ENCODE measurements around the gene TRIM9. TPM values are rescaled to one million over a fixed set of nuclear protein-coding genes. Genes with fewer than 3 reads are reported as not detected.

Gene TRIM9
- total RNA-seq = 1.5 TPM
- long read RNA-seq, partial matches to known transcripts = 1 of 1 reads
- long read RNA-seq, other reads (novel, unspliced or antisense) = 0 of 1 reads

DNA sequence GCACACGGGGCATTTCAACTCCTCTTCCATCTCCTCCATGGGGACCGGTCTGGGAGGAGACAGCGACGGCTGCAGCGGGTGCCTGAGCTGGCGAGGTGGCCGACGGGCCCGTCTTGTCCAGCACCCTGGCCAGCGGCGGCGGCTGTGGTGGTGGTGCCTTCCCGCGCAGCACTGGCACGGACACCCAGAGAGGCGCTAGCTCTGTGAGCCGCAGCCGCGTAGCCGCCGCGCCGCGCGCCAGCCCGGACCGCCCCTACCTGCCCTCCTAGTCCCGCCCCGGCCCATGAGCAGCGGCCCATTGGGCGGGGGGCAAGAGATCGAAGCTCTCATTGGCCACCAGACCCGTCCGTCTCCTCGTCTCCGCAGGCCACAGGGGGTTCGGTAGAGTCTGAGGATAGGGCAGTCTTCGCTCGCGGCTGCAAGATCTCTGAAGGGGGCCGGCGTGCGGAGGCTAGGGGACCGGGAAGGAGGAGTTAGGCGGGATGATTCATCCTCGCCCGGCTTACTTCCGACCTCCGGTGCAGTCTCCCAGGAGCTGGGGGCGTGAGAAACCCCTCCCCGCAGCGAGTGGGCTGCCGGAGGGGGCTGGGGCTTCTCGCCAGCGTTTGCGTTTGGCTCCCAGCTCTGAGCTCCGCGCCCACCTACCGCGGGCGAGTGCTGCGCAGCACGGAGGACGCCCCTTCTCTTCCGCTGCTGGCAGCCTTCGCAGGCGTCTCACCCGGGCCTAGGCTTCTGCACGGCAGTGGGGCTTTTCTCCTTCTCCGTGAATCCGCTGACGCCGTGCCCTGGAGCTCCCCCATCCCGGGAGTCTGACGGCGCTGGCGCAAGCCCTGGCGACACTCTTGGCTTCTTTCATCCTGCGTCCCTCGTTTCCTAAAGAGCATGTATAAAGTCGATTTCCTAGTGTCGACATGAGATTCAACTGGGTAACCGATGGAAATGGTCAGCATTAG lies at the start of gene TRIM9:
TSS of gene TRIM9 (minus strand) at position 205 of the 953 bp plus-strand sequence. CDS start at position 39, 166 bp downstream.
- intact Hi-C loops (cut with DNase I) = loop anchor here (10.0 kb wide), 1 partner anchor 140 kb away; no protein-coding TSS in a partner anchor
- peak; percentile 97 for DNase-seq (ENCODE audit: low spot score)

GRCh38 chr14:51140856-51141255 lies 46.0 kb upstream of the TRIM9 start:
- intact Hi-C loops (cut with DNase I) = no loop called here
- no peak for DNase-seq (ENCODE audit: low spot score)

- DNase-seq (ENCODE audit: low spot score) = no peak
- intact Hi-C loops (cut with DNase I) = no loop called here
These were observed 45.4 kb upstream of the TRIM9 start for GRCh38 chr14:51140338-51140737.

DNA sequence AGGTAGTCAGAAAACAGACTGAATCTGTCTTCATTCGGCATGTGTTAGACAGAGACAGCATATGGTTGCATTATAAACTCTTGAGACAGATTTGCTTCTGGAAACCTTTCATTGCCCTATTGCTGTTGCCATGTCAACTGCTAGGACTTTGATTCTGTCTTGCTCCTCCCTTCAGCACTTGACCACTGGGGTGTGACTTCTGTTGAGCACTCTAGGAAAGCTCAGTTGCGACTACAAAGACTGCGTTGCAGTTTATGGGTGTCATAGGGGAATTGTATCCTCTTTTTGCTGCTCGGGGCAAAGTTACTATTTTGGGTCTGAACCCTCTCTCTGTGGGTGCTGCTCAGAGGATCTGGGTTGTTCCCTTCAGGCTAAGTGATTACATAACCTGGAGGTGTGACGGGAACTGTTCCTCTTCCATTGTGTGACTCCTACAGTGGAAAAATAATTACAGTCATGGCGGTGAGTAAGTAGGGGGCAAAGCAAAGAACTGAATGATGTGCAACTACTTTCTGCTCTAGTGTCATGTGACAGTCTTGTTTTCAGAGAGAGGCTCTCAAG lies 44.3 kb upstream of the TRIM9 start:
- DNase-seq (ENCODE audit: low spot score) = no peak
- intact Hi-C loops (cut with DNase I) = no loop called here

- intact Hi-C loops (cut with DNase I) = no loop called here
- DNase-seq (ENCODE audit: low spot score) = no peak
These were observed 43.6 kb upstream of the TRIM9 start for GRCh38 chr14:51138404-51139103.

GRCh38 chr14:51131516-51131915 lies 36.6 kb upstream of the TRIM9 start:
- no peak for DNase-seq (ENCODE audit: low spot score)
- intact Hi-C loops (cut with DNase I) = no loop called here

- DNase-seq (ENCODE audit: low spot score) = no peak
These were observed 34.2 kb upstream of the TRIM9 start for GRCh38 chr14:51129130-51129529.

GRCh38 chr14:51124029-51124428 lies 29.1 kb upstream of the TRIM9 start:
- intact Hi-C loops (cut with DNase I) = no loop called here
- no peak for DNase-seq (ENCODE audit: low spot score)

More at GRCh38 chr14:51129130-51129529, 34.2 kb upstream of the TRIM9 start:
- intact Hi-C loops (cut with DNase I) = no loop called here

DNA sequence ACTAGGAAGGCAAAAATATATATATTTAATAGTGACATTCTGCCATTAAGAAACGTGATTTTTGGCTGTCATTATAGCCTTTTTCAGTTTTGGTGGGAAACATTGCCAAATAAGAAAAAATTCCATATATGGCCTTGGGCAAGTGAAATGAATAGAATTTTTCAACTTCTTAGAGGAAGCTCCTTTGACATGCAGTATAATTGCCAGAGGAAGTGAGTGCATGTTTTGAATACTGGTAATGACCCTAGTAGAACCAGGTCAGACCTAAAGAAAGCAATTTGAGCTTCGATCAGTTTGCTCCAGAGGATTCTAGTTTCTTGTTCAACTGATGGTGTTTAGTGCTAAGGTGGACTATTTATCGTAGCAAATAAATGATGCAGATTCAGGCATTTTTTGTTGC lies 26.2 kb upstream of the TRIM9 start:
- no peak for DNase-seq (ENCODE audit: low spot score)
- intact Hi-C loops (cut with DNase I) = no loop called here

- intact Hi-C loops (cut with DNase I) = no loop called here
- no peak for DNase-seq (ENCODE audit: low spot score)
These were observed 24.6 kb upstream of the TRIM9 start for GRCh38 chr14:51119411-51120051.

DNA sequence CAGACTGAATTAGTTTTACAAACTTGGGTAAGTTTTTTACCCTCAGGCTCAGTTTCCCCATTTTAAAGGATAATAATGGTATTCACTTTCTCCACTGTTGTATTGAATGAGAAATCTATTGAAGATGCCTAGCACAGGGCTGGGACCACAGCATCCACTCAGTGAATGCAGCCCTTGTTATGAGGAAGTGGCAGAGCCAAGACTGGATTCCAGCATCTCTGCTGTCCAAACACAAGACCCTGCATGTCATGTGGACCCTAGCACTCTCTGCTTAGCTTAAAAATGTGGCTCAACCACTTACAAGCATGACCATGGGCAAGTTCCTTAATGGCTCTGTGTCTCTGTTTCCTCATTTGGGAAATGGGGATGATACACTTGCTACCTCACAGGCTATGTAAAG lies 24.1 kb upstream of the TRIM9 start:
- DNase-seq (ENCODE audit: low spot score) = no peak
- intact Hi-C loops (cut with DNase I) = no loop called here

- DNase-seq (ENCODE audit: low spot score) = no peak
- intact Hi-C loops (cut with DNase I) = no loop called here
These were observed 22.7 kb upstream of the TRIM9 start for GRCh38 chr14:51117593-51117992.

GRCh38 chr14:51116682-51117081 lies 21.8 kb upstream of the TRIM9 start:
- no peak for DNase-seq (ENCODE audit: low spot score)
- intact Hi-C loops (cut with DNase I) = no loop called here

GRCh38 chr14:51109651-51110050 lies 14.7 kb upstream of the TRIM9 start:
- intact Hi-C loops (cut with DNase I) = no loop called here
- DNase-seq (ENCODE audit: low spot score) = no peak

- no peak for DNase-seq (ENCODE audit: low spot score)
- intact Hi-C loops (cut with DNase I) = no loop called here
These were observed 12.9 kb upstream of the TRIM9 start for GRCh38 chr14:51107801-51108200.

DNA sequence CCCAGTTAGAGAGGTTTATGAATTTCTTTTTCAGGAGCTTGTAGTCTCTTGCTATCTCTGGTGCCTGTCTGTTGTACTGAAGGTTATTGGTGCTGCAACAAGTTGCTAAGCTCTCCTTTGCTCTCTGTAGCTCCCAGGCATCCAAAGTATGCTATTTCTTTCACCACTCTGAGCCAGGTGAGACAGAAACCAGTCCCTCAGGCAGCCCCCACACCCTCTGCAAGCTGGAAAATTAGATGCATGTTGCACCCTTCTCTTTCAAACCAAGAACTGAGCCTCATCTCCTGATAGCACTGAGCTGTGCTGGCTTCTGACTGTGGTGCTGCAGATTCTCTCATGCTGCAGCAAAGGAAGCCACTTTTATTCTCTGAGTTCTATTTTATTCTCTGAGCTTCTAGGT lies 9.6 kb upstream of the TRIM9 start:
- intact Hi-C loops (cut with DNase I) = no loop called here
- no peak for DNase-seq (ENCODE audit: low spot score)

DNA sequence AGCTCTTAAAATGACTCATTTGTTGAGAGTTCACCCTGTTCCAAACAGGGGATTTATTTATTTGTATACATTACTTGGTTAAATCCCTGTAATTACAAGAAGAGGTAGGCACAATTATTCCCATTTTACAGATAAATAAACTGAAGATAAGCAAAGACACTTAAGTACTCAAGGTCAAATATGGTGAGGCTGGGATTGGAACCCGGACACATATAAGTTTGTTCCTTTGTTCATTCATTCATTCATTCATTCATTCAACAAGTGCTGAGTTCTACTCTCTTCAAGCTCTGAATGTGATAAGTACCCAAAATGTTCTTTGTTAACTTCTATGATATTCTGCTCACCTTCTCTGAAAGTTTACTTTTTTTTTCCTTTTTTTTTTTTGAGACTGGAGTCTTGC lies 2.4 kb upstream of the TRIM9 start:
- intact Hi-C loops (cut with DNase I) = loop anchor here (10.0 kb wide), 1 partner anchor 142 kb away; no protein-coding TSS in a partner anchor
- DNase-seq (ENCODE audit: low spot score) = no peak

GRCh38 chr14:51096870-51097269 lies 2.0 kb upstream of the TRIM9 start:
- no peak for DNase-seq (ENCODE audit: low spot score)
- intact Hi-C loops (cut with DNase I) = loop anchor here (10.0 kb wide), 1 partner anchor 142 kb away; no protein-coding TSS in a partner anchor

Measured in cardiac septum (tissue), 1 donor.